Stomach (tissue), 9 donors: ENCODE data around the gene WTAP. TPM values are rescaled to one million over a fixed set of nuclear protein-coding genes. Genes with fewer than 3 reads are reported as not detected.

ENCODE experiments used
- DNase-seq, 2 donors: peaks; one replicate each; pipeline versions ENCODE4 v3.0.0 to v3.0.0-alpha.2; 2013 to 2019
- H3K27ac ChIP-seq, 5 donors: fragments of 200-600 bp in 4 of 5; sonication (generic) in 4 of 5; one replicate each; pipeline ENCODE4 v1.5.1; 2013 to 2019; ENCODE audit warnings: mild to moderate bottlenecking in 1 of 5, moderate library complexity in 1 of 5
- H3K27me3 ChIP-seq, 3 donors: fragments of 200-600 bp; sonication (generic); one replicate each; pipeline ENCODE4 v1.5.1; 2017 to 2019; ENCODE audit warnings: mixed run types in 1 of 3
- H3K36me3 ChIP-seq, 4 donors: fragments of 200-600 bp; sonication (generic); 1 replicate in 3 of 4; 2 replicates in 1 of 4; pipeline ENCODE4 v1.5.1; 2016 to 2019
- H3K4me1 ChIP-seq, 4 donors: fragments of 200-600 bp; sonication (generic); one replicate each; pipeline ENCODE4 v1.5.1; 2016 to 2019
- H3K4me3 ChIP-seq, 4 donors: fragments of 200-600 bp; sonication (generic) in 3 of 4; one replicate each; pipeline ENCODE4 v1.5.1; 2016 to 2019; ENCODE audit warnings: mild to moderate bottlenecking in 1 of 4
- H3K9me3 ChIP-seq, 4 donors: fragments of 200-600 bp; sonication (generic); one replicate each; pipeline ENCODE4 v1.5.1; 2016 to 2019
- WGBS, 5 donors: extraction: QIAGEN DNeasy Blood & Tissue Kit in 3 of 5; methylation state at CpG; one replicate each; pipeline versions ENCODE4 v1.1.5 to v1.1.7; 2013 to 2018; 5-methylcytosine and 5-hydroxymethylcytosine counted together
- intact Hi-C: fragments of 100-400 bp; cut with DNase I; formaldehyde crosslinking; loops from one replicate; pipeline ENCODE4 v1.15.1; 2023; ENCODE audit warnings: low total_unique reads
- polyA plus RNA-seq, 3 donors: library from polyadenylated mRNA; stranded (reverse); fragments of 200-250 nt; gene quantifications; one replicate each; pipeline ENCODE4 v1.2.3, GENCODE V29; 2013
- small RNA-seq, 4 donors: library from RNA; depleted of rRNA; stranded (forward); fragments of <200 nt; gene quantifications; one replicate each; pipeline ENCODE3, GENCODE V24; 2016
- total RNA-seq, 5 donors: library from RNA; depleted of rRNA; stranded (reverse); fragments of >200 nt; gene quantifications; one replicate each; pipeline versions ENCODE4 v1.1.0 to v1.2.3, GENCODE V29; 2014 to 2016
- TF ChIP-seq, protein P1 (sequence below), 7 experiments: fragments of 450-650 bp in 4 of 7; fragments of 200-600 bp in 3 of 7; sonication (generic) in 3 of 7; IDR thresholded peaks; one replicate each; pipeline ENCODE4 v1.5.1; 2016 to 2019; ENCODE audit warnings: antibody characterized with exemption in 7 of 7, control low read depth in 2 of 7, mild to moderate bottlenecking in 1 of 7
- donor health status: healthy with polysubstance abuse.
- donor health status: Bipolar disorder and iron deficiency.
- donor health status: healthy.

Gene WTAP
- total and polyA plus RNA-seq, 8 donors, result 35.0 to 125 (median 78.6) TPM

DNA sequence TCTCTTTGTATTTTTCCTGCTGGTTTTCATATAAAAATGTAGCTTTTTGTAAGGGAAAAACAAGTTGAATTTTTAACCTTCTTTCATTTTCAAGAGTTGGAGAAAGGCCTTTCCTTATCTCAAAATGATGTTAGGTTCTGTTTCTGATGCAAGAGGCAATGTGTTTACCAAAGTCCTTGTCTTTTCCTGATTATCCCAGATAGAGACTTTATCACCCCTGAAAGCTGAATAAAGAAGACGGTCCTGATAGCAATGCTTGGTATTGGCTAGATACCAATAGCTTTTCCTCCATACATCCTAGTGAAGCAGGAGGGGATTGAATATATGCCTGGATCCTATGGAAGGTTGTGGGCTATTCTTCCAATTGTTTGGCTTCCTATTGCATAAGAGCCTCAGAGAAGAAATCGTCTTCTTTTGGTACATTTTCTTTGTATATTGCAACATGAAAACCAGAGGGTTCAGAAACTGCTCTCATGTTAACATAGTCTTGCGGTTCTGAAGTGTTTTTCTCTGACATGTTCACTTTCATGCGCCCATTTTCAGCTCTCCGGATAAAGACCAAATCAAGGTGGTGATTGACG lies 78.2 kb downstream of the WTAP start:
- Histone ChIP-seq H3K9me3 (no peaks in the 10 kb centered on the region), H3K4me1 (peaks cover 0 to 15% (median 0%) of the 10 kb centered on the region in 4 donors), H3K36me3 (peaks cover 0 to 4% (median under 1%) of the 10 kb centered on the region in 4 donors), H3K27ac (no peak overlapping the region), H3K27me3 (no peaks in the 10 kb centered on the region), H3K4me3 (no peak overlapping the region)
- TF ChIP-seq, protein P1, sequence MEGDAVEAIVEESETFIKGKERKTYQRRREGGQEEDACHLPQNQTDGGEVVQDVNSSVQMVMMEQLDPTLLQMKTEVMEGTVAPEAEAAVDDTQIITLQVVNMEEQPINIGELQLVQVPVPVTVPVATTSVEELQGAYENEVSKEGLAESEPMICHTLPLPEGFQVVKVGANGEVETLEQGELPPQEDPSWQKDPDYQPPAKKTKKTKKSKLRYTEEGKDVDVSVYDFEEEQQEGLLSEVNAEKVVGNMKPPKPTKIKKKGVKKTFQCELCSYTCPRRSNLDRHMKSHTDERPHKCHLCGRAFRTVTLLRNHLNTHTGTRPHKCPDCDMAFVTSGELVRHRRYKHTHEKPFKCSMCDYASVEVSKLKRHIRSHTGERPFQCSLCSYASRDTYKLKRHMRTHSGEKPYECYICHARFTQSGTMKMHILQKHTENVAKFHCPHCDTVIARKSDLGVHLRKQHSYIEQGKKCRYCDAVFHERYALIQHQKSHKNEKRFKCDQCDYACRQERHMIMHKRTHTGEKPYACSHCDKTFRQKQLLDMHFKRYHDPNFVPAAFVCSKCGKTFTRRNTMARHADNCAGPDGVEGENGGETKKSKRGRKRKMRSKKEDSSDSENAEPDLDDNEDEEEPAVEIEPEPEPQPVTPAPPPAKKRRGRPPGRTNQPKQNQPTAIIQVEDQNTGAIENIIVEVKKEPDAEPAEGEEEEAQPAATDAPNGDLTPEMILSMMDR (IDR thresholded peaks at IDR 0.05), result no peak
- DNase-seq, result no peak
- WGBS, 5 donors, result 86 to 89% (median 88%) methylated on average over 6 of the region's 6 CpGs
- intact Hi-C loops, result no loop called here

Small RNAs within 50 kb of the gene (small RNA-seq; reads per million reads assigned to genes)
- 0 reads per million in 4 donors for gene RNU4ATAC18P
- 17.3 to 104 (median 70.7) reads per million in 4 donors for gene SNORA20
- 0 reads per million in 4 donors for gene SNORA29

Other genes with a start within 250 kb of the WTAP start
- 100 to 1,000 TPM in 4 of 5 donors, 10 to 100 TPM in 1; 27.2 to 187 (median 147) TPM for gene SOD2, start 34.3 kb upstream of the WTAP start, total RNA-seq
- gene SOD2, start 34.3 kb upstream of the WTAP start, polyA plus RNA-seq, result 100 to 1,000 TPM; 219 to 404 (median 260) TPM
- gene ACAT2, start 34.5 kb downstream of the WTAP start, total RNA-seq, result 10 to 100 TPM in 2 of 5 donors, 1 to 10 TPM in 2, under 1 TPM in 1; 0.58 to 82.1 (median 2.5) TPM
- gene ACAT2, start 34.5 kb downstream of the WTAP start, polyA plus RNA-seq, result 10 to 100 TPM; 35.0 to 43.6 (median 39.7) TPM
- gene TCP1, start 62.1 kb downstream of the WTAP start, total RNA-seq, result 100 to 1,000 TPM in 4 of 5 donors, 10 to 100 TPM in 1; 52.7 to 199 (median 127) TPM
- 10 to 100 TPM; 64.8 to 98.0 (median 85.5) TPM for gene TCP1, start 62.1 kb downstream of the WTAP start, polyA plus RNA-seq
- gene MRPL18, start 63.0 kb downstream of the WTAP start, total RNA-seq, result 100 to 1,000 TPM in 1 of 5 donors, 10 to 100 TPM in 3, 1 to 10 TPM in 1; 3.6 to 105 (median 50.5) TPM
- gene MRPL18, start 63.0 kb downstream of the WTAP start, polyA plus RNA-seq, result 10 to 100 TPM; 80.4 to 96.8 (median 86.9) TPM
- 1 to 10 TPM in 1 of 5 donors, under 1 TPM in 1, not detected in 3; 0.55 to 2.5 TPM for gene PNLDC1, start 72.8 kb downstream of the WTAP start, total RNA-seq
- under 1 TPM in 2 of 3 donors, not detected in 1; 0.25 to 0.30 TPM for gene PNLDC1, start 72.8 kb downstream of the WTAP start, polyA plus RNA-seq
- gene MAS1, start 163.5 kb downstream of the WTAP start, total RNA-seq, result under 1 TPM in 1 of 5 donors, not detected in 4; 0.18 TPM
- gene MAS1, start 163.5 kb downstream of the WTAP start, polyA plus RNA-seq, result under 1 TPM in 1 of 3 donors, not detected in 2; under 0.01 TPM
- 10 to 100 TPM; 30.3 to 70.5 (median 43.4) TPM for gene IGF2R, start 241.6 kb downstream of the WTAP start, total RNA-seq
- 1 to 10 TPM; 2.0 to 9.8 (median 7.7) TPM for gene IGF2R, start 241.6 kb downstream of the WTAP start, polyA plus RNA-seq